HG03196 (cell line): ENCODE data around the gene TRIP10.
A peak's percentile ranks its signal among the peaks of the same experiment; 100 is the strongest.
"Not testable (repeated sequence)": the region's sequence is repeated elsewhere in the genome, so short reads cannot be mapped to it uniquely, and the experiment has no call there.

ENCODE experiments used
- ATAC-seq: cut with Tn5 transposase; IDR thresholded peaks from one replicate; pipeline ENCODE4 v1.9.1; 2021; ENCODE audit not compliant: unreplicated experiment

TRIP10 gene

DNA sequence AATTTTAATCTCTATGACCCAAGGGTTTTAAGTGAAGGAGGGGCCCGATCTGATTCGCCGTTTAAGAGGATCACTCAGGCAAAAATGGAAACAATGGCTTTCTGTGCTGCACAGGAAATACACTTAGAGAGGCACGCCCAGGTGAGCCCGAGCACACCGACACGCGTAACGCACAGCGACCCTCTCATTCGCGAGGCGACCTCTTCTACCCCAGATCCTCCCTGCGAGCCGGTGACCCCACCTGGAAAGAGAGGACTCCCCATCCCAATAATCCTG, 27.5 kb downstream of the TRIP10 start:
- ATAC-seq: peak; percentile 19

DNA sequence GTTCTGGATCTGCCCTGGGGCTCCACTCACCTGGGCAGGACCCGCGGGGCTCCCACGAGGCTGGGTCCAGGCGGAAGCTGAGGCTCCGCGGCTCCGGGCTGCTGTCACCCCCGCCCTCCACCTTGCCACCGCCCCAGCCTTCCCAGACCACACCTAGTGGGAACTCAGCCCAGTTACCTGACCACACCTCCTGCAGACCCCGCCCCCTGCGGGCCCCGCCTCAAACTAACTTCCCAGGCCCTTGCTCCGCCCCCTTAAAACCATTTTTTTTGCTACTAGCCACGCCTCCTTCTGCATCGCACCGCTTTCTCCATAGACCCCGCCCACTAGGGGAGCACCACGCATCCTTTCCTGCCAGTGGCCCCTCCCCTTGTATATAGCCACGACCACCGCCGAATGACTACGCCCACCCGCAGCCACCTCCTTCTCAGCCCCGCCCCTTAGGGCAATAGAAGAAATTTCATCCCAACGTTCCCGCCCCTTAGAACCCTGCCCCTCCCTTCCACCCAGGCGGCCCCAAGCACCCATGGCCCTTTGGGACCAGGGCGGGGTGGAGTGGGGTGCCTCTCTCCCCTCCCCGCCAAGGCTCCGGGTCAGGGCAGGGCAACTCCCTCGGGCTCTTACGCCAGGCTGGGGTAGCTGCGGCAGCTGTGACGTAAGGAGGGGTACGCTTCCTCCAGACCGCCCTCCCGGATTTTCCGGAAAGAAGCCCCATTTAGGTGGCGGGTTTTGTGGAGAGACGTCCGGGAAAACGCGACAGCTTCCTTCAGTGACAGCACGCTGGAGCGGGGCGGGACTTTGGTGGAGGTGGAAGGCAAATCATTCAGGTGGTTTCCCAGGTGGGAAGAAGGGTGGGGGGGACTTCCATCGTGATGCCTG, 28.1 kb downstream of the TRIP10 start, which contains the start of gene SH2D3A:
TSS of gene SH2D3A (minus strand) at position 79 of the 879 bp plus-strand sequence. CDS start 3,687 bp downstream, outside the sequence.
- peak; percentile 64 for ATAC-seq

DNA sequence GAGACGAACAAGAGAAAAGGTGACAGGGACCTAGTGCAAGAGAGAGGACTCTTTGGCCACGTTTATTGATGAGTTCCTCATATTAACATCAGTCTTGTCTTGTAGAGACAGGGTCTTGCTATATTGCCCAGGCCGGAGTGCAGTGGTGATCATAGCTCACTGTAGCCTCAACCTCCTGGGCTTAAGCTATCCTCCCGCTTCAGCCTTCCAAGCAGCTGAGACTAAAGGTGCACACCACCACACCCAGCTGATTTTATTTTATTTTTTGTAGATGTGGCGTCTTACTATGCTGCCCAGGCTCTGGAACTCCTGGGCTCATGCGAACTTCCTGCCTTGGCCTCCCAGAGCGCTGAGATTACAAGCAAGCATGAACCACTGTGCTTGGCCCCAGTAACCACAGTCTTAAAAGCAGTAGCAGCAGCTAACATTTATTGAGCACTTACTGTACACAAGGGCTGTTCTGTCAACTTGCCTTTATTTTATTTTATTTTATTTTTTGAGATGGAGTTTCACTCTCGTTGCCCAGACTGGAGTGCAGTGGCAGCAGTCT, 28.8 kb downstream of the TRIP10 start:
- no peak for ATAC-seq

DNA sequence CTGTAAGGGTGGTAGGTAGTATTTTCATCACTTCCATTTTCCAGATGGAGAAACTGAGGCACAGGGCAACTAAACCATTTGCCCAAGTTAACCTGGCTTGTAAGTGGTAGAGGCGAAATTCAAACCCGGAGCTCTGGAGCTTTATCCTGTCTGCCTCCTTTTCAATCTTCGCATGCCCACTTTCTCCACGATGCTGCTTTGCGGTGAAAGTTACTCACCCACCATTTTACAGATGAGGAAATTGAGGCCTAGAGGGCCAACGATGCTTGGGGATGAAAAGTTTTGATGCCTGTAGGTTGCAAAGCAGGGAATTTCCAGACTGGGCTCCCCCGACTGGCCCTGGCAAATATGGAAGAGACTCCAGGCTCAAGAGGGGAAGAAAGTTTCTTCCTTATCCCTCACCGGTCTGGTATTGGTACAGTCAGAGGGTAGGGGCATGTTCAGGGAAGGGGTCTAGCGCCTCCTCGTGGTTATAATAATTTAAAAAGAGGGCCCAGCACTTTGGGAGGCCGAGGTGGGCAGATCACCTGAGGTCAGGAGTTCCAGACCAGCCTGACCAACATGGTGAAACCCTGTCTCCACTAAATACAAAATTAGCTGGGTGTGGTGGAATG, 29.6 kb downstream of the TRIP10 start:
- ATAC-seq: no peak

DNA sequence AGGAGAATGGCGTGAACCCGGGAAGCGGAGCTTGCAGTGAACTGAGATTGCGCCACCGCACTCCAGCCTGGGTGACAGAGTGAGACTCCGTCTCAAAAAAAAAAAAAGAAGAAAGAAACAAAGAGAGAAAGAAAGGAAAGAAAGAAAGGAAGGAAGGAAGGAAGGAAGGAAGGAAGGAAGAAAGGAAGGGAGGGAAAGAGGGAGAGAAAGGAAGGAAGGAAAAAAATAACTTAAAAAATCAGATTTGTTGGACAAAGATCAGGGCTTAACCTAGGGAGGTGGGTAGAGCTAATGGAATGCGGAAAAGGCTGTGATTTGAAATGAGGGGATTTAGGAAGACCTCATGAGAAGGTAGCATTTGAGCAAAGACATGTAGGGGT, 32.2 kb downstream of the TRIP10 start:
- ATAC-seq: not testable (repeated sequence)

DNA sequence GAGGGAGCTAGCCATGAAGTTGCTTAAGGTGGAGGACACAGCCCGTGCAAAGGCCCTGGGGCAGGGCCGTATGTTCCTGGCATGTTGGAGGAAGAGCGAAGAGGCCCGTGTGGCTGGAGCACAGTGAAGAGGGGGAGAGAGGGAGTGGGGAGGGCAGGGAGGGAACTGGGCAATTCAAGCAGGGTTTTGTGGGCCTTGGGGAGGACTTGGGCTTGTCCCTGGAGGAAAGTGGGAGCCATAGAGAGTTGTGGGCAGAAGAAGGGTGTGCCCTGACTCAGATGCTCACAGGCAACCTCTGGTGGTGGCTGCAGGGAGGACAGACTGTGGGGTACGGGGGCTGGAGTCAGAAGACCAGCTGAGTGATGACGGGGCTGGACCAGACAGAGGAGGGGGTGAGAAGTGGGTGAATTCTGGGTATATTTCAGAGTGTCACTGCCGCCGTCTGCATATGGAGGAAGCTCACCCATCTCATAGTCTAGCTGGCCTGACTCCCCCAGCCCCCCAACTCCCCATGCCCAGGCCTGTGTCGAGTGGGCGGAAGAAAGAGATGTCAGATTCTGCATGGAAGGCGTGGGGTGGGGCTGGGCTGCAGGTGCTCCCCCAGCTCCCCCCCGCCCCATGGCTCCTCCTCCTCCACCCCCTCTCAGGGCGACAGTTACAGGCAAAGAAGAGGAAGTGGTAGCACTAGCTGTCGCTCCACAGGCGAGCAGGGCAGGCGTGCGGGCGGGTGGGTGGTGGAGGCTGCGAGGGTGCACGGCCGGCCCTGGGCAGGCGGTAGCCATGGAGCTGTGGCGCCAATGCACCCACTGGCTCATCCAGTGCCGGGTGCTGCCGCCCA, 32.8 kb downstream of the TRIP10 start, which contains the start of gene VAV1:
TSS of gene VAV1 (plus strand) at position 681 of the 838 bp plus-strand sequence. CDS start at position 781, 100 bp downstream.
- ATAC-seq: no peak

DNA sequence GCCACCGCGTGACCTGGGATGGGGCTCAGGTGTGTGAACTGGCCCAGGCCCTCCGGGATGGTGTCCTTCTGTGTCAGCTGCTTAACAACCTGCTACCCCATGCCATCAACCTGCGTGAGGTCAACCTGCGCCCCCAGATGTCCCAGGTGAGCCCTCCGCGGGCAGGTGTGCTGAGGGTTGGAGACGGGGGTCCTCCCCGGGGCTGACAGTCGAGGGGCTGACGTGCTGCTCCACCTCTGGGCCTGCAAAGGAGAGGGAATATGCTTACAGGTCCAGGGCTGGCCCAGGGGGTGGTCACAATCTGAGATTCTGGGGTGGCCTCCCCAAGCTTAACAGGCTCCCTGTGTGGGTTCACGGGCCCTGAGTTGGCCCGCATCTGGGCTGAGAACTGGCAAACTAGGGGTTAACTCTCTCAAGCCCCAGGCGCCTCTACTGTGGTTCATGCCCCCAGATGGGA, 33.4 kb downstream of the TRIP10 start:
- ATAC-seq: no peak

DNA sequence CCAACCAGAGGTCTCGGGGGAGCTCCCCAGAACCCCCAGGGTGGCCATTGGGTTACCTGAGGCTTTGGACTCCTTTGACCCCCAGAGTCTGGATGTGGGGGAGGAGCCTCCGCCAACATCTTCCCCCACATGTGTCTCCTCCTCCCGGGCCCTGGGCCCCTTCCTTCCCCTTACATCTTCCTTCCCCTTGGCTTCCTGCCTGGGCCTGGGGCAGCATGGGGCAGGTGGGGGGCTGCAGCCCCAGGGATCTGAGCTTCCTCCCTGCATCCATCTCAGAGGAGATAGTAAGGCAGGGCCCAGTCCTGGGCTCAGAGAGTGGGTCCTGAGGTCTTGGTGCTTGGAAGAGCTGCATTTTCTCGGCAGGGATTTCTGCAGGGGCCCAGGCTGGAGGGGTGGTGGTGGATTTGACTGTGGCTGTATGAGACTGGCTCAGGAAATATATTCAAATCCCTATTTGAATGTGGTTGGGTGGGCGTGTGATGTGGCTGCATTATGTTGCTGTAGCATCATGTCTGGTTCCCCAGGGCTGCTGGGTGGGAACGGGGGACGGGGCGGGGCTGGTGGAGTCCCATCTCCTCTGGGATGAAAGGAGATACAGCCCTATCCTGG, 33.9 kb downstream of the TRIP10 start:
- ATAC-seq: no peak

DNA sequence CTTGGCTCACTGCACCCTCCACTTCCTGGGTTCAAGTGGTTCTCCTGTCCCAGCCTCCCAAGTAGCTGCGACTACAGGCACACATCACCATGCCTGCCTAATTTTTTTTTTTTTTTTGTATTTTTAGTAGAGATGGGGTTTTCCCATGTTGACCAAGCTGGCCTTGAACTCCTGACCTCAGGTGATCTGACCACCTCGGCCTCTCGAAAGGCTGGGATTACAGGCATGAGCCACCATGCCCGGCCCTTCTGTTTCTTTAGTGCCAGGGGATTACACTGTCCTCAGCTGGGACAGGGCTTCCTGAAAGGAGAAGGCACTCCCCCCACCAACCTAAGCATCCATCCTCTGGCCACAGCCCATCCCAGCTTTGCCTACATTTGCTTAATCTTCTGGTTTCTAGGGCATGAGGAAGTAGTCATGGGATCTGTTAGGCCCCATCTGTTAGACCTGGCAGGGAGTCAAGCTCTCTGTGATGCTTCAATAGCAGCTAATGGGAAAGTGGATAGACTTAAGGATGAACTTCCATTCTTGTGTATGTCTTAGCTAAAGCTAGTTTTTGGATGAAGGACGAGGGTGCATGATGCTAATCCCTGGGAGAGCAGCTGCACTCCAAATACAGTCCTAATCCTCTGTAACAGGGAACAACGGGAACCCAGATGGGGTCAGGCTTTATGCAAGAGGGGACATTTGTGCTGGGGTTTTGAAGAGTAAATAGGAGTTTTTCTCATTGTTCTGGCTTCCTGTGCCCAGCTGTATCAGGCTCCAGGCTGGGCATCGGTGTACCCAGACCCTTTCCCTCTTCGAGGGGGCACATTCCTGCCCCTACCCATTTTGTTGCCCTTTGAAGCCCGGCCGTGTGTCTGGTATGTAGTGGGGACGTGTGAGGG, 35.6 kb downstream of the TRIP10 start:
- ATAC-seq: no peak

DNA sequence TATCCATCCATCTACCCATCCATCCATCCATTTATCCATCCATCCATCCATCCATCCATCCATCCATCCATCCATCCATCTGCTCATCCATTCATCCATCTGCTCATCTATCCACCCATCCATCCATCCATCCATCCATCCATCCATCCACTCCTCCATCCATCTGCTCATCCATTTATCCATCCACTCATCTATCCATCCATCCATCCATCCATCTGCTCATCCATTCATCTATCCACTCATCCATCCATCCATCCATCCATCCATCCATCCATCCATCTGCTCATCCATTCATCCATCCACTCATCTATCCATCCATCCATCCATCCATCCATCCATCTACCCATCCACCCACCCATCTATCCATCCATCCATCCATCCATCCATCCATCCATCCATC, 36.6 kb downstream of the TRIP10 start:
- not testable (repeated sequence) for ATAC-seq

DNA sequence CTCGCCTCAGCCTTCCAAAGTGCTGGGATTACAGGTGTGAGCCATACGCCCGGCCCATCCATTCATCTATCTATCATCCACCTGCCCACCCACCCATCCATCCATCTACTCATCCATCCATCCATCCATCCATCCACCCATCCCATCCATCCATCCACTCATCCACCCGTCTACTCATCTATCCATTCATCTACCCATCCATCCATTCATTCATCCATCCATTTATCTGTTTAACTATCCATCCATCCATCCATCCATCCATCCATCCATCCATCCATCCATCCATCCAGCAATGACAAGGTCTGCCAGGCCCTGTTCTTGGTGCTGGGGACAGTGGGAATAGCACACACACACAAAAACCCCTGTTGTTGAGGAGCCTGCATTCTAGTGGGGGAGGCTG, 37.5 kb downstream of the TRIP10 start:
- ATAC-seq: no peak

DNA sequence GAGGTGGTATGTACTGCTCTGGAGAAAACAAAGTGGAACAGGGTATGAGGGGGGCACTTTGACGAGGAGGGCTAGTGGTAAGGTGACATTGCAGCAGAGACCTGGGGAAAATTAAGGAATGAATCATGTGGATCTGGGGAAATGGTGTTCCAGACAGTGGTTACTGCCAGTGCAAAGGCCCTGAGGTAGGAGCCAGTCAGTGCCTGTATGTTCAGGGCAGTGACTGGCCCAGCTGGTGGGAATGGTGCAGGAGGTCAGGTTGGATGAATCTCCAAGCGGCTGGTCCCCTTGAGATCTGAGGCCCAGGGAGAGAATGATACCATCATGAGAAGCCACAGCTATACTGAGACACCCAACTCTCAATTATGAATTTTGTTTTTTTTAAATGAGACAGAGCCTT, 38.0 kb downstream of the TRIP10 start:
- ATAC-seq: no peak

DNA sequence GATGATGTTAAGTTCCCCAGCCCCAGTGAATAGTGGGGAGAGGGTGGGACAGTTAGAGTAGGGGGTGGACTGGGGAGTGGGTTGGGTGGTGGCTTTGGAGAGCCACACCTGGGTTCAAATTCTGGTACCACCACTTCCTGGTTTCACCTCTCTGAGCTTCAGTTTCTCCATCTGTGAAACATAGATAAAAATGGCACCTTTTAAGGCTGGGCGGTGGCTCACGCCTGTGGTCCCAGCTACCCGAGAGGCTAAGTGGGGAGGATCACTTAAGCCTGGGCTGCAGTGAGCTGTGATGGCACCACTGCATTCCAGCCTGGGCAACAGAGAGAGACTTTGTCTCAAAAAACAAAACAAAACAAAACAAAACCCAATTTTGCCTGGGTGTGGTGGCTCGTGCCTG, 38.9 kb downstream of the TRIP10 start:
- no peak for ATAC-seq

DNA sequence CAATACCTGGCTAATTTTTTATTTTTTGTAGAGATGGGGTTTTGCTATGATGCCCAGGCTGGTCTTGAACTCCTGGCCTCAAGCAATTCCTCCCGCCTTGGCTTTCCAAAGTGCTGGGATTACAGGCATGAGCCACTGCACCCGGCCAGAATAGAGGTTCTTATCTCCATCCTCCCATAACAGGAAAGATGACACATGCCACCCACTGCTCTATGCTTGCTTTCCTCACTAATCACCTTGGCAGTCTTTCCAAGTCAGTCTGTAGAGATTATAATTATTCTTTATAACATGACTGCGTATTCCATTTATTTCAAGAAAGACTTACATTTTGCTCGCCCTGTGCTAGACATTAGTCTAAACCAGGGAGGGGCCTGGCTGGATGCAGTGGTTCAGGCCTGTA, 39.7 kb downstream of the TRIP10 start:
- ATAC-seq: no peak

DNA sequence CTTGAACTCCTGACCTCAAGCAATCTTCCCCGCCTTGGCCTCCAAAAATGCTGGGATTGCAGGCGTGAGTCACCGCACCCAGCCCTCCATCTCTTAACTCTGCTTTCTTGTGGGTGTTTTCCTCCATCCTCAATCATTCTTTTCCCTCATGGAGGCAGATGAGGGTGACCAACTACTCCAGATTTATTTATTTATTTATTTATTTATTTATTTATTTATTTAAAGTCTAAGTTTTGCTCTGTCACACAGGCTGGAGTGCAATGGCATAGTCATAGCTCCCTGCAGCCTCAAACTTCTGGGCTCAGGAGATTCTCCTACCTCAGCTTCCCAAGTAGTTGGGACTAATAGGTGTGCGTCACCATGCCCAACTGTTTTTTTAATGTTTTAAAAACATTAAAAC, 47.9 kb downstream of the TRIP10 start:
- ATAC-seq: no peak

DNA sequence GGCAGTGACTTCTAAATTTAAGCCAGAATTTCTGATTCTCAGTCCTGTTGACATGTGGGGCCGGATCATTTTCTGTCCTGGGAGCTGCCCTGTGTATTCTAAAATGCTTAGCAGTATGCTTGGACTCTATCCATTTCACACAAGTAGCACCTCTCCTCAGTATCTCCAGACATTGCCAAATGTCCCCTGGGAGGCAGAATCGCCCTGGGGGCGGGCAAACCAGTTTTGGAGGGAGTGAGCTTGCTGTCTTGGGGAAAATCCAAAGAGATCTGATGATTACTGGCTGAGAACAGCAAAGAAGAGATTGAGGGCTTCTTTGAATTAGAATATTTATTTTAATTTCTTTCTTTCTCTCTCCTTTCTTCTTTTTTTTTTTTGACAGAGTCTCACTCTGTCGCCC, 49.4 kb downstream of the TRIP10 start:
- ATAC-seq: no peak

DNA sequence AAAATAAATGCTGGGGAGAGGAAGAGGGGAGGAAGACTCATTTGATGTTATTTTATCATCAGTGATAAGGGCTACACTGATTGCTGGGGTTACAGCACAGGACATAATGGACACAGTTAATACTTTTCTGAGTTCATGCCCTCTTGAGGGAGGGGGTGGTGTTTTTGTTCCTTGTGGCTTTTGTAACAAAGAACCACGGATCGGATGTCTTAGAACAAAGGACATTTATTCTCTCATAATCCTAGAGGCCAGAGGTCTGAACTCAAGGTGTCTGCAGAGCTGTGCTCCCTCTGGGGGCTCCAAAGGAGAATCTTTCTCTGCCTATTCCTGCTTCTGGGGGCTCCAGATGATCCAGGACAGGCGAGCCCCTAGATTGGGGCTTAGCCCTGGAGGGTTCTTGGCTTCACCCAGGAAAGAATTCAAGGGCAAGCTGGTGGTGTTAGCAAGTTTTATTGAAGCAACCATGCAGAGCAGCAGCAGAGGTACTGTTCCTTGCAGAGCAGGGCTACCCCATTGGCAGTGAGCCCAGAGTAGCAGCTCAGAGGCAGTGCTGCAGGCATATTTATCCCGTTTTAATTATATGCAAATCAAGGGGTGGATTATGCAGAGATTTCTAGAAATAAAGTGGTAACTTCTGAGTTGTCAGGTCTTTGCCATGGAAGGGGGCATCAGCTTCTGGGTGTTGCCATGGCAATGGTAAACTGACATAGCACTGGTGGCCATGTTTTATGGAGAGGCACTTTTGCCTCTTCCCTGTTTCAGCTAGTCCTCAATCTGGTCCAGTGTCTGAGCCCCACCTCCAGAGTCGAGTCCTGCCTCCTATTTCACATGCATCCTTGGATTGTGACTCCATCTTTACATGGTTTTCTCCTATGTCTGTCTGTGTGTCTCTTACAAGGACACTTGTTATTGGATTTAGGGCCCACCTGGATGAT, 51.0 kb downstream of the TRIP10 start:
- ATAC-seq: no peak

DNA sequence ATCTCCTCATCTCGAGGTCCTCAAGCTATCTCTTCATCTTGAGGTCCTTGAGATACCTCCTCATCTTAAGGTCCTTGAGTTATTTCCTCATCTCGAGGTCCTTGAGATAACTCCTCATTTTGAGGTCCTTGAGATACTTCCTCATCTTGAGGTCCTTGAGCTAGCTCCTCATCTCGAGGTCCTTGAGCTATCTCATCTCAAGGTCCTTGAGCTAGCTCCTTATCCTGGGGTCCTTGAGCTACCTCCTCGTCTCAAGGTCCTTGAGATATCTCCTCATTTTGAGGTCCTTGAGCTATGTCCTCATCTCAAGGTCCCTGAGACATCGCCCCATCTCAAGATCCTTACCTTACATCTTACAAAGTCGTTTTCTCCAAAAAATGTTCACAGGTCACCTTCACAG, 51.8 kb downstream of the TRIP10 start:
- no peak for ATAC-seq

DNA sequence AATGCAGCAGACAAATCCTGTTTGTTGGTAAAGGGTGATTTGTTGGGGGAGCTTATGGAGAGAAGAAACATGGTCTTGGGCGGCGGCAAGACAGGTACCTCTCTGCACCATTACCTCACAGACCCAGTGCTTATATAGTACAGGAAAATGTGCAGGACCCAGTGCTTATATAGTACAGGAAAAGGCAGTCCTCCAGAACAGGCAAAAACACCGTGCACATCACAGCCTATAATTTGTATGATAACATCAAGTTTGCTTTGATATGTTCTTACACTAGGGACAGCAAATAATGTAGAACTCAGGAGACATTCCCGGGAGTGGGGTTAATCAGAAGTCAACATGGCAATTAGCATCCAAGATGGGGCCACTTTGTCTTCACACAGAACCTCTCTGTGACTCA, 53.9 kb downstream of the TRIP10 start:
- no peak for ATAC-seq
